Left ventricle myocardium inferior (tissue), 1 donor: ENCODE data around the gene BHLHE23. TPM values are rescaled to one million over a fixed set of nuclear protein-coding genes. Genes with fewer than 3 reads are reported as not detected.

Source experiments
- DNase-seq: peaks from one replicate; pipeline ENCODE4 v3.0.0-alpha.2; 2020
- H3K27ac ChIP-seq: fragments of 200-600 bp; replicated peaks from 2 replicates; pipeline ENCODE4 v1.8.0; 2021
- H3K27me3 ChIP-seq: fragments of 200-600 bp; 2 replicates; pipeline ENCODE4 v1.8.0; 2021; ENCODE audit warnings: low read depth
- H3K36me3 ChIP-seq: fragments of 200-600 bp; 2 replicates; pipeline ENCODE4 v1.8.0; 2021
- H3K4me1 ChIP-seq: fragments of 200-600 bp; 2 replicates; pipeline ENCODE4 v1.8.0; 2021
- H3K4me3 ChIP-seq: fragments of 200-600 bp; 2 replicates; pipeline ENCODE4 v1.8.0; 2021; ENCODE audit warnings: mild to moderate bottlenecking, moderate library complexity
- H3K9me3 ChIP-seq: fragments of 200-600 bp; replicated peaks from 2 replicates; pipeline ENCODE4 v1.8.0; 2021
- CTCF ChIP-seq: fragments of 200-600 bp; IDR thresholded peaks from 2 replicates; pipeline ENCODE4 v1.8.0; 2021; ENCODE audit warnings: antibody characterized with exemption, mild to moderate bottlenecking, borderline replicate concordance
- intact Hi-C: fragments of 100-400 bp; cut with micrococcal nuclease; formaldehyde crosslinking; loops from one replicate; pipeline ENCODE4 v1.11.0; 2022
- total RNA-seq: library from RNA; stranded (reverse); fragmentation: NEBNext Ultra II Directional; extraction: Animal tissue kit (Norgen Biotek cat#: 25700); gene quantifications from one replicate; pipeline ENCODE4 v1.2.1, GENCODE V29; 2021
- donor health status: DM: no; HTN: yes; CAD: no; lungs with severe emphysema.

The BHLHE23 gene
- total RNA-seq, 1 donor from 2014 or later: not detected

- intact Hi-C loops: no loop called here
- no peak for DNase-seq
- H3K27ac ChIP-seq: no peak overlapping the region
- H3K36me3 ChIP-seq: no peaks in the 10 kb centered on the region
- H3K4me1 ChIP-seq: peaks cover 32% of the 10 kb centered on the region
- H3K9me3 ChIP-seq: no peaks in the 10 kb centered on the region
- no peak for TF ChIP-seq CTCF
- no peak overlapping the region for H3K4me3 ChIP-seq
- H3K27me3 ChIP-seq: peaks cover 100% of the 10 kb centered on the region
Measured at GRCh38 chr20:63003546-63003945, 3.2 kb downstream of the BHLHE23 start.

- no peaks in the 10 kb centered on the region for H3K36me3 ChIP-seq
- intact Hi-C loops: no loop called here
- H3K4me1 ChIP-seq: peaks cover 28% of the 10 kb centered on the region
- H3K27me3 ChIP-seq: peaks cover 100% of the 10 kb centered on the region
- no peaks in the 10 kb centered on the region for H3K9me3 ChIP-seq
- H3K4me3 ChIP-seq: no peak overlapping the region
- no peak overlapping the region for H3K27ac ChIP-seq
- no peak for DNase-seq
- TF ChIP-seq CTCF: no peak
Measured at GRCh38 chr20:63002511-63002910, 4.3 kb downstream of the BHLHE23 start.

GRCh38 chr20:63000958-63001357 lies 5.8 kb downstream of the BHLHE23 start:
- intact Hi-C loops: no loop called here
- Histone ChIP-seq H3K9me3 (no peaks in the 10 kb centered on the region), H3K27me3 (peaks cover 100% of the 10 kb centered on the region), H3K4me1 (peaks cover 13% of the 10 kb centered on the region), H3K4me3 (no peak overlapping the region), H3K36me3 (no peaks in the 10 kb centered on the region), H3K27ac (no peak overlapping the region)
- TF ChIP-seq CTCF: no peak
- DNase-seq: no peak

- H3K27me3 ChIP-seq: peaks cover 100% of the 10 kb centered on the region
- DNase-seq: no peak
- H3K4me3 ChIP-seq: no peak overlapping the region
- H3K4me1 ChIP-seq: peaks cover 5% of the 10 kb centered on the region
- intact Hi-C loops: no loop called here
- no peak for TF ChIP-seq CTCF
- H3K27ac ChIP-seq: no peak overlapping the region
- H3K9me3 ChIP-seq: no peaks in the 10 kb centered on the region
- H3K36me3 ChIP-seq: no peaks in the 10 kb centered on the region
Measured at GRCh38 chr20:63000036-63000435, 6.7 kb downstream of the BHLHE23 start.

- H3K27me3 ChIP-seq: peaks cover 100% of the 10 kb centered on the region
- intact Hi-C loops: no loop called here
Measured at GRCh38 chr20:62999580-62999979, 7.2 kb downstream of the BHLHE23 start.

More at GRCh38 chr20:62999580-62999979, 7.2 kb downstream of the BHLHE23 start:
- no peak overlapping the region for H3K27ac ChIP-seq
- no peak for TF ChIP-seq CTCF
- peaks cover under 1% of the 10 kb centered on the region for H3K4me1 ChIP-seq
- no peaks in the 10 kb centered on the region for H3K36me3 ChIP-seq
- no peaks in the 10 kb centered on the region for H3K9me3 ChIP-seq
- no peak overlapping the region for H3K4me3 ChIP-seq
- no peak for DNase-seq
